HG03442 (cell line): ENCODE measurements around the gene CPED1.
"Not testable (repeated sequence)": the region's sequence is repeated elsewhere in the genome, so short reads cannot be mapped to it uniquely, and the experiment has no call there.

Source experiments
- ATAC-seq: cut with Tn5 transposase; IDR thresholded peaks from one replicate; pipeline ENCODE4 v1.9.1; 2021; ENCODE audit warnings: mild to moderate bottlenecking, moderate library complexity; ENCODE audit not compliant: unreplicated experiment

Gene CPED1

DNA sequence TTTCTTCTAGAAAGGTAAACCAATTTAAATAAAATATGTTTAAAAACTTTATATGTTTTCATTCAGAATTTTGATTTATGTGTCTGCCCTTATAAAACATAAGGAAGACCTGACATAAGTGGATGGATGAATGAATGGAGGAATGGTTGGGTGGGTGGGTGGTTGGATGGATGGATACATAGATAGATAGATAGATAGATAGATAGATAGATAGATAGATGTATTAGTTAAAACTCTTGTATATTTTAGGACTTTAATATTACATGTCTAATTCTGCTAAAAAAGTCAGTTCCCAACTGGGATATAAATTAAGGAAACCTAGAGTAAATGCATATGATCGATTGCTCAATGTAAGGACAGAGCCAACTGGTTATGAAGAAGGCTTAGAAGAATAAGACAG lies 184.0 kb downstream of the CPED1 start:
- ATAC-seq: no peak

DNA sequence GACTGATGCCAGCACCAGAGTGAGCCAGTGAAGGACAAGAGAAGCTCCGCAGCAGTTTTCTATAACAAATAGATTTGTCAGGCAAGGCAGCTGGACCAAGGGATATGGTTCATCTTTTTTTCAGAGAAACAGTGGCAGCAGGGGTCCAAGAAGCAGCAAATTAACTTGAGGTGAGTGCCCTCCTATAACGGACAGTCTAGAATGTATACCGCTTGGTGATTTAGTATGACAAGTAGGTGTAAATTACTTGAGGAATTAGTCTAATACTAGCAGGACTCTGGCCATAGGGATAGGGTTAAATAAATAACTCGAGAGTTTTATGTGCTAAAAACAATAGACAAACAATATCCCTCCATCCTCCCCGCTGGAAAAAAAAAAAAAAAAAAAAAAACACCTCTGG lies 187.3 kb downstream of the CPED1 start:
- no peak for ATAC-seq

DNA sequence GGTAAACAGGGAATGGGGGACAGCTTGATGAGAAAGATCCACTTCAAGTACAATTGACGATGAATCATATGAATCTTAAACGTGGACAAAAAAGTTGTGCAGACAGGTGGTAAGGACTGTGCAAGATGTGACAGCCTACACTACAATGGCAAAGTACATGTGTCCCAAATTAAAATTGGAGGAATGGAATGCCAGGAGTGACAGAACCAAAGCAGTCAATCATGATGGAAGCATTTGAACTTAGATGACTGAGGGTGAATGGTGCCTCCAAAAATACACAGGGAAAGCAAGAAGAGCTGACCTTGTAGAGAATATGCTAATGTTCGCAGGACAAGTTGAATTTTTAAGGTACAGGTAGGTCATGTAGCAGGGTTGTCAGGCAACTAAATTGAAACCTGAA lies 189.9 kb downstream of the CPED1 start:
- ATAC-seq: no peak

DNA sequence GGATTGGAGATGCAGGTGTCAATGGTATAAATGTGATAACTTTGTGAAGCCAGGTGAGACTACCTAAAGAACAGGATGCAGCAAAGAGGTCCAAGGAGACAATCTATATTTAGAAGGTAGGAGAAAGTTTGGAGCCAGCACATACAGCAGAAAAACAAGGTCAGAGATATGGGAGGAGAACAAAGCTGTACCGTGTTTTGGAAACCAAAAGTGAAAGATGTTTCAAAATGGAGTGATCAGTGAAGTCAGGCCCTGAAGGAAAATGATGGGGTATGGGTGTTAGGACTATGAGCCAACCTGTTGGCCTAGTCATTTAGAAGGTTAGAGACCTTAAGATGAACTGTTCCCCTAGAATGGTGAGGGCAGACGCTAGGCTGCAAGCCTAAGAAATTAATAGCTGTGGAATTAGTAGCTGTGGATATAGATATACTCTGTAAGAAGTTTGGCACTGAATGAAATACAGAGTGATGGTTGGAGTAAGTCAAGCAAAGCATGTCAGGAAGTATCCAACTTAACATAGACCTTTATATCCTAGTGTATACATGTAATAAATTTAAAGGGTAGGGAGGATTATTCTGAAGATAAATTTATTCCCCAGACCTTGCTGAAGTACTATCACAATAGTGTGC lies 190.5 kb downstream of the CPED1 start:
- peak; percentile 34 for ATAC-seq

DNA sequence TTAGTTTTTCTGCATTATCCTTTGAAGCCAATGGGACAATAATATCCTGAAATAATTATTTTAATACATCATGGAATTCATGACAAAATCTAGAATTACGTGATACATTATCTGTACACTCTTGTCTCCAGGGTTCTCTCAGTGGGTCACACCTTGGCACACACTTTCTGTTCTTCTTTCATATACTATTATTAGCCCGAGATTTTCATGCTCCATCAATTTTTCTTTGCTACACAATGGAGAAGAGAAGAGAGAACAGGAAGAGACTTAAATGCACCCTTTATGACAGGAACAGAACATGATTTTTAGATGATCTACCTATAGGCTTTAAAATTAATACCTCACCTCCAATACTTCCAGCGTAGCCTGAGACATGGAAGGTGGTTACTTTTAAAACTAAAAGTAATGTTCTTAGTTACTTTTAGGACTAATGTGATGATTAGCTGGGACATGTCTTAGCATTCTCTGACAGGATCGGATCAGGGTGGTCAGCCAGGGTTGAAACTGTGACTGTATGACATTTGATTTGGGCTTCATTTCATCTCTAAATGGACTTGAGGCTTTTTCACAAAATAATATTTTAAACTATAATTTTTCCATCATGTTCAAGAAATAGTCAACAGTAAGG lies 192.0 kb downstream of the CPED1 start:
- ATAC-seq: peak; percentile 96

DNA sequence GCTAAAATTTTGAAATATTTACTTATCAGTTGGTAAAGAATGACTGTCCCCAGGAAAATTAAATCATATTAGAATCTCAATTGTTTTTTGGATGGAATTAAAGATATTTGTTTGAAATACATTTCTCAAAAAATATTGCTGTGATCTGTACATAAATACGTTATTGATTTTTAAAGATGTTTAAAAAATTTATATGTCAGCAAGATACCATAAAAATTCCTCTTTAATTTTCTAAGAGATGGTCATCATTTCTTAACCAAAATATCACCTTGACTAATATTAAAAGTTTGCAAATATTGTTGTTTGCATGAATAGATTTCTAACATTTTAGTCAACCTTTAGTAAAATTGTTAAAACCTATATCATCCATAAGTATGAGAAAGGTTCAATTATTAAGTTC lies 192.8 kb downstream of the CPED1 start:
- no peak for ATAC-seq

DNA sequence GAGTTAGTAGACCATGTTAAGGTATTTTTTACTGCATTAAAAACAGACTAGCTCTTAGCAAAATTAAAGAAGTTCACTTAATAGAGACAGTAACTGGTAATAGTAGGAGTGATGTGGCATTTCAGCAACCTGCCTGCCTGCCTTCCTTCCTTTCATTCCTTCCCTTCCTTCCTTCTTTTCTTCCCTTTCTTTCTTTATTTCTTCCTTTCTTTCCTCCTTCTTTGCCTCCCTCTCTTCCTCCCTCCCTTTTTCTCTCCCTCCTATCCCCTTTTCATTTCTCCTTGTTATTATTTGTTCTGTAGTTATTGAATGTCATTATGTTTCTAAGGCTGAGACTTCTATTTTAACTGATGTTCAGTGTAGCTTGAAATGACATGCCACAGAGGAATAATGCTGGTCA lies 193.8 kb downstream of the CPED1 start:
- no peak for ATAC-seq

DNA sequence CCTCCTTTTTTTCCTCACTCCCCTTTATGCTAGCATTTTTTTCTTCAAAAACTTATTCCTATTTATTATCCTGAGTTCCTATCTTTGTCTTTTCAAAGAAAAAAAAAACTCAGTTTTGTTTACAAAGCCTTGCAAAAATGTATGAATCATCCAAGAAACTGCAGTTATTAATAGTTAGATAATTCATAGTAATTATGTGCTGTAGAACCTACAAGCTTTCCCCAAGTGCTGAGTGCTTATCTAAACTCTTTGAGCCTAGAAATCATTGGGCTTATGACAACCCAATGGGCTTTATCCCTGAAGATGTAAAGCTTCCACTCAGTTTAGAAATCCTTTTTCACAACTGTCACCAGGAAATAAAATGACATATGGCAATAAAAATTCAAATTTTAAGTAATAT lies 194.4 kb downstream of the CPED1 start:
- no peak for ATAC-seq

DNA sequence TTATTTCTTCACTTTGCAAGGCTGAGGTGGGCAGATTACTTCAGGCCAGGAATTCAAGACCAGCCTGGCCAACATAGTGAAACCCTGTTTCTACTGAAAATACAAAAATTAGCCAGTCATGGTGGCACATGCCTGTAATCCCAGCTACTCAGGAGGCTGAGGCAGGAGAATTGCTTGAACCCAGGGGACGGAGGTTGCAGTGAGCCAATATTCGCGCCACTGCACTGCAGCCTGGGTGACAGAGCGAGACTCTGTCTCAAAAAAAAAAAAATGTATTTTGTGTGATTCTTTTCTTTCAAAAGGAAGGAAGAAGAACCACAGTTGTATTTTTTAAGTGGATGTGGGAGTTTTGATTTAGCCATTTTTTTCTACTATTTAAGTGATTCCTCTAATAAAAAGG lies 195.4 kb downstream of the CPED1 start:
- ATAC-seq: not testable (repeated sequence)

DNA sequence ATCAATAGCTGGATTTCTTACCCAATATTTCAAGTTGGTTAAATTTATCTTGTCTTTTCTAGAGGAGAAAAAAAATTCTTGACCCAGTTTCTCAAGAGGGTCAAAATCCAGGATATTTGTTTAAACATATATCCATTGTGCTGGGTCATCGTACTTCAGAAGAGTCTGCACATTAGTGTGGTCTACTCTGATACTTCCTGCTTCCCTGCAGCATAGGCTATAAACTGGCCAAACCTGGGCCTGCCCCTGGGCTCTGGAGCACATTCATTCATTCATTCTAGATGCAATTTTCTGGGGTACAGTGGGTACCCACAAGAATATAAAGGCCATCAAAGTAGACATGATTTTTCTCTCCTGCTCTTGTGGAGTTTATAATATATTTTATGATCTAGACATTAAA lies 198.2 kb downstream of the CPED1 start:
- ATAC-seq: peak; percentile 34

DNA sequence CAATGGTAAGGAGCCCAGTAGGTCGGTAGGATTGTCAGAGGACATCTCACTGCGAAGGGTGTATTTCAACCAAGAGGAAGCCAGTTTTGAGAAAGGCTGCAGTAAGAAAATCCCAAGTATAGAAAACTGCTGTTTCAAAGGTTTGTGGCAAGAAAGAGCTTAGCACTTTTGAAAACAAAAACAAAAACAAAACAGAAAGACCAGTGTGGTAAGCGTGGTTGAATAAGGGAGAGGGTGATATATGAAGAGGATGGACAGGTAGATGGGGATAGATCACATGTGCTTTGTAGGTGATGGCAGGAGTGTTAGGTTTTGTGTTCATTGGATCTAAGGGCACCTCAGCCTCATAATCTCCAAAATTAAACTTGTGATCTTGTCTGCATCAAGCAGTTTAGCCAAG lies 198.7 kb downstream of the CPED1 start:
- ATAC-seq: peak; percentile 93

DNA sequence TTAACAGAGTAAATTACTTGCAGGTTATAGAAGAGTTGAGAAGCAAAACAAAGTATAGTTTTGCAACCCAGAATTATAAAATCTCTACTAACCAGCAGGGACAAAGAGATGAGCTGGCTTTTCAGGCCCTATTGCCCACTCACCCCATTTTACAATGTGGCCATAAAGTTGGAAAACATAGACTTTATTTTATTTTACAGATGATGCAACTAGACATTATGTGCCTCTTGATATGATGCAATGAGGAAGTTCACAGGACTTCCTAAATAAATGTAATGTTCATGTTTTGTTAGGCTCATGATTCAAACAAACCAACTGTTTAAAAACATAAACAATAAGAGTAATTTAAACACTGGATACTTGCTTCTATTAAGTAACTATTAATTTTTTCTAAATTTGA lies 199.2 kb downstream of the CPED1 start:
- no peak for ATAC-seq

DNA sequence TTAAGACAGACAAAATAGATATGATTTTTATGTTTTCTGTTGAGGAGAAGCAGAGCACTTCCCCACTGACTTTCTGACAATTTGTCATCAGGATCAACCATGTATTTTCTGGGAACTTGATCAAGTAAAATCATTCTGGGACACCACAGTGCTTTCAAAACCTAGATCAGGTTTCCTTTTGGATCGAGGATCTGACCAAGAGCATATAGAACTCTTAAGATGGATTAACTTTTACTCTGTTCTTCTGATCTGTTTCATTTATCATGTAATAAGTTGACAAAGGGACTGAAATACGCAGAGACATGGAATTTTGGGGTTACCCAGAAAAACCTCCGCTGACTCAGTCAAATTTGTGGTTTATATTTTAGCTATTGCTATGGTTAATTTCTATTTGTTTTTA lies 204.3 kb downstream of the CPED1 start:
- no peak for ATAC-seq

DNA sequence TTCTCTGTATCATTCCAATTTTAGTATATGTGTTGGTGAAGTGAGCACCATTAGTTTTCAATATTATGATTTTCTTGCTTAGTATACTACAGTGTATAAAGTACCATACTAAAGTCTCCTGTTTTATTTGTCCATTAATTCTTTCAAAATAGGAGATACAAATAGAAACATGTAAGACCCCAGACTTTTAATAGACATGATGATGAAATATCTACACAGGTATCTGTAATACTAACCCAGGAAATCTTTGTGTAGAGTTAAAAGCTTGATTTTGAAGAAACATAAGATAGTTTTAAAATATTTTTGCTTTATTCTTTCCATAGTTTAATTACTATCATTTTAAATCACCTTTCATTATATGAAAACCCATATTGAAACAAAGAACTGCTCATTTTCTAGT lies 206.5 kb downstream of the CPED1 start:
- no peak for ATAC-seq

DNA sequence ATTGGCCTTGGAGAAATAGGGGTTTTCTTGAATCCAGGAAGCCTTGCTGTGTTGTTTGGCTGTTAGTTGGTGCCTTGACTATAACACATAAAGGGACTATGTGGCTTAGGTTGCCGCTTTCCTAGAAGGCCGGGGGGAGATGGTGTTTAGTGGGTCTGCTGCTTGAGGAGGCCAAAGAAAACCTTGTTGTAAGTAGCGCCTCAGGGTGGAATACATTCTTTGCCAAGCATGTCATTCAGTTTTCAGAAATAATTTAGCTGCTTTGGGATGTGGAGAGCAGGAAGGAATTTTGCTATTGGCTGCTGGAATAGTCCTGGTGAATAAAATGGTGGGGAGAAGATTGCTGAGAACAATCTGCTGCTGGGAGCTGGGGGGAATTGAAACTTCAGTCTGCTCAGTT lies 207.4 kb downstream of the CPED1 start:
- no peak for ATAC-seq

DNA sequence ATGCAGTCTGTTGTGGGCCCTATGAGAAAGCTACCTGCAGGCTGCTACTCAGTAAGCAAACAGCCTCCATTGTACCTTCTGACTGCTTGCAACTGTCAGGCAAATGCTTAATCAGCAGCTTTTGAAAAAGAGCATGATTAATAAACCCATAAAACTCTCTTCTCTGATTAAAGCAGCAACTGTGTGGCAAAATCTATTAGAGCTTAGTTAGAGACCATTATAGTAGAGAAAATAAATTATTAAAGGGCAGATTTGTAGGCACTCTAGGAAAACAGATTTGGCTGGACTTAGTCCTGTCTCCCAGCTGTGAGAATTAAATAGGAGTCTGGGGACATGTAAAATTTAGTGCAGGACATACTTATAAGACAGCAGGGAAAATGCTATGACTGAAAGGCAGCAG lies 207.8 kb downstream of the CPED1 start:
- ATAC-seq: no peak

DNA sequence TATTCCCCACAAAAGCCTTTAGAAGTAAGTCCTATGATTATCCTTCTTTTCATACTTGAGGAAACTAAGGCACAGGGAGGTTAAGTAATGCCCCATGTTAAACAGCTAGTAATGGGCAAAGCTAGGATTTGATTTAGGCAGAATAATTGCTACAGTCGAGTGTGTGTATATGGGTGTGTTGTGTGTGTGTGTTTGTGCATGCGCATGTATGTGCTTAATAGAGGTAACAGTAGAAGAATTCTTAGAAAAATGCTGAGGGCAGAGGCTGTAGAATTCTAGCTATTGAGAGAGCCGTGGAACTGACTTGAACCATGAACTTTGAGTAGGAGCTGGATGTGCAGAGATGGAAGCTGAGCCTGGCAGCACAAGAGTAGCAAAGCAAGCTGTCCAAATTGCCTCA lies 208.9 kb downstream of the CPED1 start:
- ATAC-seq: no peak

DNA sequence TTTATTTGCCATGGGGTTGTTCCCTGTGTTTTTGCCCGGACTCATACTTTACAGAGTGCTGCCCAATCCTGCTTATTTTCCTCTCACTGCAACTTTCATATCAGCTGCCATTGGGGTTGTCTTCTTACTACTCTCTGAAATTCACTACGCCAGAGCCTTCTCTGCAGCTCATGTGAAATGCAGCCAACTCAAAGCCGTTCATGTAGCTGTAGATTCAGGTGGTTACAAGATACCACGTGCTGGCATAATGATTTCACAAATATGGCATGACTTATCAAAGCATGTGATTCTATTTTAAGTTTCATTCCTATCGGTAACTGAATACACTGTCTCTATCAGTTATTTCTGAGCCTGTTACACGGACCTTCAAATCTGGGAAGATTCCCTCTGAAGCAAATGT lies 210.0 kb downstream of the CPED1 start:
- ATAC-seq: no peak

DNA sequence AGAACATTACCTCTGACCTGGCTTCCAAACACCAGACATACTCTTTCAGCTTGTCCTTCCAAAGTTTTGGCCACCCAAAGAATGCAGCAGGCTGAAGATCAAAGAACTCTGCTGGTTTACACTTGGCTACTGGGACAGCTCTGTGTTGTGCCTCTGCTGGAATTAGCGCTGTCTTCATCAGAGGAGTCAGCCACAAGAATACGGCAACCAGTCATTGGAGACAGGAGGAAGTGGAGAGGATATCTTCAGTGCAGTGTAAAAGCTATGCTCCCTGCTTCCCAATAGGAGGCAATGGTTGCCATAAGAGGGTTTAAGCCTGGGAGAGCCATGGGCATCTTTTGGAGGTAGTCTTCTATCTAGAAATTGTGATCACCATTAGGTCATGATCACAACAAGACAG lies 213.6 kb downstream of the CPED1 start:
- ATAC-seq: no peak

DNA sequence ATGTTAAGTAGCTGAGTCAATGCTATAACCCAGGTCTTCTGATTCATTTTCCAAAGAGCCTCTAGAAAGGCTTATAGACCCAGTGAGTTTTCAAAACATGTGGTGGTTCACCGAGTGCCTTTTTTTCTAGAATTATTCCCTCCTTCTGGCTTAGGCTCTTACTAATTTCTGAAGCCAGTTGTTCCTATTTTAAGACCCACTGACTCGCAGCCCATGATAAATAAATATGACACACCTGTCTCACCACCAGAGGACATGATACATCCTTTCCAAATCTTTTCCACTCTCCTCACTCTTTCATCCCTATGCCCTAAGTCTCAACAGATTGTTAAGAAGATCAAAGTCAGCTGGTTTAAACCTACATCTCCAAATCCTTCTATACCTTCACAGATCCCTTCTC lies 214.3 kb downstream of the CPED1 start:
- ATAC-seq: no peak

DNA sequence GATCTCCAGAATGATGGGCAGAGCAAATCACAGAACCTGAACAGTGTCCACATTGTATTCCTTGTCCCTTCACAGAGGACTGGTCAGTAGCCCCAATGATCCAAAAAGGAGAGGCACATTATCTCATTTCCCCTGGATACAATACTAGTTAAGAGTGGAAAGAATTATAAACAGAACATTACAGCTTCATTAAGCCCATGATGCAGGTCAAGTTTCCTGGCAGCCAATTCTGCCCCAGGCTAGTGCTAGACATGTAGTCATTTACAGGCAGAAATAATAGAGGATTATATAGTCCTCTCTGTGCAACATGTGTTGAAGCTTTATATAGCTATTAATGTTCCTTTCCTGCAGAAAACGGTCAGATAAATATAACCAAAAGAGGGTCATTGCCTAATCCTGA lies 216.0 kb downstream of the CPED1 start:
- ATAC-seq: no peak

DNA sequence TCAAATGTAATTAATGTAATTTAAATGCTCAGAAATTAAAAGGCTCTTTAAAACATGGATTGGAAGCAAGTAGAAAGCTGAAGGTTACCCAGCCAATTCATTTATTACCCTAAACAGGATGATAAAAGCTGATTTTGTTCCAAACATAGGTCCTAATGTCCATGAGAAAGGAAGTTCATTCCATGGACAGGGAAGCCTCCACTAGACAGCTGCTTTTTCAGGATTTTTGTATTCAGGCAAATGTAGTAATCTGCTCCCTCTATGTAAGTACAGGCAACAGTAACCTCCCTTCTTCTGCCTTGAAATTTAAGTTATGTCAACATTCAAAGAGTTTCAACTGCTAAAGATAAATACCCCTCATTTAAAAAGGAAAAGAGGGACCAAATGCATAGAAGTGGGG lies 217.3 kb downstream of the CPED1 start:
- no peak for ATAC-seq

DNA sequence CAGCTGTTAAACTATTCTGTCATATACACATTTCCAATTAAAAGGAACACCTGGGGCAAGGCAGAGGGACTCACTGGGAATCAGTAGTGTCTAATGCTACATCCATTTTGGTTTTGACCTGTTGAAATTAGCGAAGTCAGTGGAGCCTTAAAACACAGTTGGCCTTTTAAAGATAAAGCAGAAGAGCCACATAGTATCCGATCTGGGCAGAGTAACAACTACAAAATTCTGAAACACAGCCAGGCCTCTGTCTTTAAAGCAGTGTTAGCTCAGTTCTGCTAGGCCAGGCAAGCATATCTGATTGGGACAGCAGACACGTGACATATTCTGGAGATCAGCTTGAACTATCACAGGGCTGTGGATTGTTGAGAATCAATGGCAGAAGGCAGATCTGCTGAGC lies 222.7 kb downstream of the CPED1 start:
- no peak for ATAC-seq
